AG08396 (cell line): ENCODE data around the gene CSDE1.
A peak's percentile ranks its signal among the peaks of the same experiment; 100 is the strongest.

ENCODE experiments used
- DNase-seq: peaks from one replicate; pipeline ENCODE4 v3.0.0; 2012; ENCODE audit warnings: low spot score, mixed read lengths

The CSDE1 gene

GRCh38 chr1:114749835-114750234, 7.9 kb downstream of the CSDE1 start:
- no peak for DNase-seq

- no peak for DNase-seq
Observed at GRCh38 chr1:114746450-114747121, 11.2 kb downstream of the CSDE1 start.

GRCh38 chr1:114745291-114745690, 12.5 kb downstream of the CSDE1 start:
- no peak for DNase-seq

GRCh38 chr1:114741963-114742746, 15.6 kb downstream of the CSDE1 start:
- no peak for DNase-seq

GRCh38 chr1:114740331-114740730, 17.5 kb downstream of the CSDE1 start:
- no peak for DNase-seq

- DNase-seq = no peak
Observed at GRCh38 chr1:114737314-114737849, 20.4 kb downstream of the CSDE1 start.

- no peak for DNase-seq
Observed at GRCh38 chr1:114735479-114735878, 22.3 kb downstream of the CSDE1 start.

GRCh38 chr1:114729782-114730181, 28.0 kb downstream of the CSDE1 start:
- no peak for DNase-seq

GRCh38 chr1:114728553-114728952, 29.2 kb downstream of the CSDE1 start:
- no peak for DNase-seq

- no peak for DNase-seq
Observed at GRCh38 chr1:114725230-114725629, 32.6 kb downstream of the CSDE1 start.

GRCh38 chr1:114723915-114724314, 33.9 kb downstream of the CSDE1 start:
- DNase-seq = no peak

- no peak for DNase-seq
Observed at GRCh38 chr1:114723457-114723856, 34.3 kb downstream of the CSDE1 start.

- DNase-seq = no peak
Observed at GRCh38 chr1:114720492-114720891, 37.3 kb downstream of the CSDE1 start.

GRCh38 chr1:114719424-114719787, 38.4 kb downstream of the CSDE1 start:
- no peak for DNase-seq

- no peak for DNase-seq
Observed at GRCh38 chr1:114718661-114719423, 38.9 kb downstream of the CSDE1 start.

- peak; percentile 95 for DNase-seq
Observed at GRCh38 chr1:114716304-114717170, 41.2 kb downstream of the CSDE1 start, which contains the start of gene NRAS. Gene NRAS (minus strand): TSS chr1:114716771. CDS start chr1:114716160, 611 bp downstream.

- peak; percentile 16 for DNase-seq
Observed at GRCh38 chr1:114715952-114716303, 41.9 kb downstream of the CSDE1 start.

GRCh38 chr1:114712977-114713376, 44.8 kb downstream of the CSDE1 start:
- no peak for DNase-seq

- no peak for DNase-seq
Observed at GRCh38 chr1:114710360-114710759, 47.4 kb downstream of the CSDE1 start.

- DNase-seq = no peak
Observed at GRCh38 chr1:114707604-114708003, 50.2 kb downstream of the CSDE1 start.

GRCh38 chr1:114703242-114703641, 54.5 kb downstream of the CSDE1 start:
- DNase-seq = no peak

GRCh38 chr1:114702737-114703136, 55.0 kb downstream of the CSDE1 start:
- DNase-seq = no peak
